PC-9 (cell line): ENCODE data around the gene ETNK2. TPM values are rescaled to one million over a fixed set of nuclear protein-coding genes. Genes with fewer than 3 reads are reported as not detected.

Source experiments
- Bru-seq: library from RNA; stranded (reverse); fragments of 400-500 nt; gene quantifications from one replicate; lab custom pipeline; 2021; lab: Mats Ljungman, UMichigan
- BruChase-seq, 2 experiments: library from RNA; stranded (reverse); fragments of 400-500 nt; gene quantifications; one replicate each; lab custom pipeline; 2021; lab: Mats Ljungman, UMichigan
- BruUV-seq: library from RNA; stranded (reverse); fragments of 400-500 nt; replicated peaks from 2 replicates; lab custom pipeline; 2021; lab: Mats Ljungman, UMichigan
- CTCF ChIA-PET: fragments of 300-600 bp; sonication (Branson Sonifier 250); formaldehyde crosslinking; loops from one replicate; lab custom pipeline; 2022; ENCODE audit warnings: antibody characterized with exemption; lab: Charles Lee
- POLR2A ChIA-PET: fragments of 300-600 bp; sonication (Branson Sonifier 250); formaldehyde crosslinking; loops from one replicate; lab custom pipeline; 2022; ENCODE audit warnings: antibody characterized with exemption; ENCODE audit not compliant: unreplicated experiment; lab: Charles Lee
- DNase-seq, 2 experiments: peaks; one replicate each; pipeline versions ENCODE4 v3.0.0 to v3.0.0-alpha.2; 2015 to 2022; ENCODE audit warnings: mixed read lengths in 1 of 2
- H2AFZ ChIP-seq: fragments of 200-600 bp; sonication (generic); 2 replicates; pipeline ENCODE4 v1.8.1; 2017; ENCODE audit warnings: antibody characterized with exemption
- H3F3A ChIP-seq: fragments of 200-600 bp; sonication (generic); 2 replicates; pipeline ENCODE4 v1.8.1; 2017; ENCODE audit warnings: antibody characterized with exemption, mild to moderate bottlenecking, low read depth; ENCODE audit not compliant: insufficient read depth
- H3K27ac ChIP-seq: fragments of 200-600 bp; sonication (generic); 2 replicates; pipeline ENCODE4 v1.6.1; 2016; ENCODE audit warnings: mixed run types
- H3K27me3 ChIP-seq: fragments of 200-600 bp; sonication (generic); 2 replicates; pipeline ENCODE4 v1.6.1; 2016; ENCODE audit warnings: low read depth, mixed run types; ENCODE audit not compliant: insufficient read depth
- H3K36me3 ChIP-seq: fragments of 200-600 bp; sonication (generic); 2 replicates; pipeline ENCODE4 v1.6.1; 2016; ENCODE audit warnings: low read depth, mixed run types
- H3K4me1 ChIP-seq: fragments of 200-600 bp; sonication (generic); replicated peaks from 2 replicates; pipeline ENCODE4 v1.6.1; 2016; ENCODE audit warnings: mixed run types; ENCODE audit not compliant: insufficient read depth
- H3K4me2 ChIP-seq: fragments of 200-600 bp; sonication (generic); 2 replicates; pipeline ENCODE4 v1.6.1; 2017; ENCODE audit warnings: mixed run types
- H3K4me3 ChIP-seq: fragments of 200-600 bp; sonication (generic); 2 replicates; pipeline ENCODE4 v1.6.1; 2016; ENCODE audit warnings: mixed run types
- H3K79me2 ChIP-seq: fragments of 200-600 bp; sonication (generic); 2 replicates; pipeline ENCODE4 v1.6.1; 2017; ENCODE audit warnings: low read depth, mixed run types
- H3K9me2 ChIP-seq: fragments of 200-600 bp; sonication (generic); 2 replicates; pipeline ENCODE4 v1.8.1; 2017; ENCODE audit warnings: mild to moderate bottlenecking; ENCODE audit not compliant: insufficient read depth
- H3K9me3 ChIP-seq: fragments of 200-600 bp; sonication (generic); 2 replicates; pipeline ENCODE4 v1.8.1; 2016; ENCODE audit warnings: low read depth; ENCODE audit not compliant: insufficient read depth
- H4K20me1 ChIP-seq: fragments of 200-600 bp; sonication (generic); 2 replicates; pipeline ENCODE4 v1.8.1; 2017; ENCODE audit not compliant: insufficient read depth
- EZH2 ChIP-seq: fragments of 200-600 bp; sonication (generic); IDR thresholded peaks from 2 replicates; pipeline ENCODE4 v1.8.0; 2017; ENCODE audit warnings: antibody characterized with exemption, low read depth
- intact Hi-C: fragments of 100-400 bp; cut with micrococcal nuclease; formaldehyde crosslinking; loops from one replicate; pipeline ENCODE4 v1.10.0; 2022; ENCODE audit not compliant: unreplicated experiment
- long read RNA-seq: library from polyadenylated mRNA; stranded (forward); transcript quantifications from one replicate; pipeline ENCODE4 v2.0.0, GENCODE V29; 2022
- total RNA-seq: library from RNA; stranded (reverse); gene quantifications from 2 replicates; pipeline ENCODE4 v1.2.3, GENCODE V29; 2021
- TF ChIP-seq, protein P1 (sequence below): fragments of 200-600 bp; sonication (generic); conservative IDR thresholded peaks from 2 replicates; pipeline ENCODE4 v1.6.1; 2017; ENCODE audit warnings: mixed run types, antibody characterized with exemption, mild to moderate bottlenecking, moderate library complexity

The ETNK2 gene, protein sequence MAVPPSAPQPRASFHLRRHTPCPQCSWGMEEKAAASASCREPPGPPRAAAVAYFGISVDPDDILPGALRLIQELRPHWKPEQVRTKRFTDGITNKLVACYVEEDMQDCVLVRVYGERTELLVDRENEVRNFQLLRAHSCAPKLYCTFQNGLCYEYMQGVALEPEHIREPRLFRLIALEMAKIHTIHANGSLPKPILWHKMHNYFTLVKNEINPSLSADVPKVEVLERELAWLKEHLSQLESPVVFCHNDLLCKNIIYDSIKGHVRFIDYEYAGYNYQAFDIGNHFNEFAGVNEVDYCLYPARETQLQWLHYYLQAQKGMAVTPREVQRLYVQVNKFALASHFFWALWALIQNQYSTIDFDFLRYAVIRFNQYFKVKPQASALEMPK
- total RNA-seq (16.3 and 18.3 TPM in 2 replicates), Bru-seq, nascent RNA (percentile 45 among the genes with signal in this experiment), BruChase-seq, experiment 1, labeled RNA remaining after a 2-hour chase (percentile 44 among the genes with signal in this experiment), BruChase-seq, experiment 2, labeled RNA remaining after a 6-hour chase (percentile 59 among the genes with signal in this experiment)
- long read RNA-seq, transcript ETNK2-203 (8 exons, 2,434 nt) = major isoform, 22 of 25 reads
- long read RNA-seq, partial matches to known transcripts = 0 of 25 reads
- long read RNA-seq, other reads (novel, unspliced or antisense) = 3 of 25 reads

GRCh38 chr1:204151552-204152309 is at the start of gene ETNK2:
Gene ETNK2 (minus strand): TSS chr1:204152044. CDS start chr1:204151852, 192 bp downstream.
- intact Hi-C loops = no loop called here
- no peak for TF ChIP-seq EZH2
- TF ChIP-seq, protein P1, sequence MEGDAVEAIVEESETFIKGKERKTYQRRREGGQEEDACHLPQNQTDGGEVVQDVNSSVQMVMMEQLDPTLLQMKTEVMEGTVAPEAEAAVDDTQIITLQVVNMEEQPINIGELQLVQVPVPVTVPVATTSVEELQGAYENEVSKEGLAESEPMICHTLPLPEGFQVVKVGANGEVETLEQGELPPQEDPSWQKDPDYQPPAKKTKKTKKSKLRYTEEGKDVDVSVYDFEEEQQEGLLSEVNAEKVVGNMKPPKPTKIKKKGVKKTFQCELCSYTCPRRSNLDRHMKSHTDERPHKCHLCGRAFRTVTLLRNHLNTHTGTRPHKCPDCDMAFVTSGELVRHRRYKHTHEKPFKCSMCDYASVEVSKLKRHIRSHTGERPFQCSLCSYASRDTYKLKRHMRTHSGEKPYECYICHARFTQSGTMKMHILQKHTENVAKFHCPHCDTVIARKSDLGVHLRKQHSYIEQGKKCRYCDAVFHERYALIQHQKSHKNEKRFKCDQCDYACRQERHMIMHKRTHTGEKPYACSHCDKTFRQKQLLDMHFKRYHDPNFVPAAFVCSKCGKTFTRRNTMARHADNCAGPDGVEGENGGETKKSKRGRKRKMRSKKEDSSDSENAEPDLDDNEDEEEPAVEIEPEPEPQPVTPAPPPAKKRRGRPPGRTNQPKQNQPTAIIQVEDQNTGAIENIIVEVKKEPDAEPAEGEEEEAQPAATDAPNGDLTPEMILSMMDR = no peak
- DNase-seq = peak in 1 of 2 experiments; percentile 77
- CTCF ChIA-PET = interaction anchor here (0.5 to 1.0 kb wide), 5 partner anchors 11 to 306 kb away, joined by 3 to 5 read pairs (median 3); no protein-coding TSS in a partner anchor
- Histone ChIP-seq H3K4me3 (peak within 1 kb of the TSS; percentile 83), H3K9me3 (no peaks in the 10 kb centered on the region), H4K20me1 (no peaks in the 10 kb centered on the region), H3K4me1 (peaks cover 11% of the 10 kb centered on the region), H2AFZ (peak within 1 kb of the TSS; percentile 94), H3K79me2 (no peaks in the 10 kb centered on the region), H3K36me3 (no peaks in the 10 kb centered on the region), H3K27ac (no peak within 1 kb of the TSS), H3F3A (peaks cover 10% of the 10 kb centered on the region; the same call in 1 of the 2 replicates), H3K4me2 (peak within 1 kb of the TSS; percentile 99), H3K27me3 (no peaks in the 10 kb centered on the region), H3K9me2 (no peaks in the 10 kb centered on the region)
- POLR2A ChIA-PET = interaction anchor here (0.6 to 0.7 kb wide), 2 partner anchors 13 to 20 kb away, joined by 3 read pairs; no protein-coding TSS in a partner anchor
- no TSS peak for BruUV-seq

DNA sequence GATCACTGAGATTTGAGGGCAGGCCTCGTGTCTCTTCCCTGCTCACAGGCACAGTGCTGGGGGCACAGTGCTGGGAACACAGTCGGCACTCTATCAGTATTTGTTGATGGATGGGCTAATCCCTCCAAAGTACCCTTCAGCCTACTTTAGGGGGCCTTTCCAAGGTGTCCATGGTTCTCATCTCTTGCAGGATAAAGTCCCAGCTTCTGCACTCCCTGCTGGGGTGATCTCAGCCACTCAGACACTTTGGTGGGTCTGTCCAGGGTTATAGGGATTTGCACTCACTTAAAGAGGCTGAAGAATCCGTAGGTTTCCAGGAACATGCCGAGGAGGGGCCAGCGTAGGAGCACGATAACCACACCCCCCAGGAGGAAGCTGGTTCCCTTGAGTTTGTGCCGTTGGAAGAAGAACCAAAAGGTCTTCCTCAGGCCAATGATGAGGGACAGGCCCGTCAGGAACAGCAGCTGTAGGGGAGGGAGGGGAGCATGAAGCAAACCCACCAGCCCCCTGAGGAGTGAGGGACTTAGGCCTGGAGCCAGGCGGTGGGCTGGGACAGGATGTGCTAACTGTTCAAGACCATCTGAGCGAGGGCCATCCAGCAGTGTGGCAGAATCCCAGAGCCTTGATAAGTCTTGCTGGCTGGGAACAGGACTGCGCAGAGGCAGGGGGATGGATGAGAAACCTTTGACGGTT is 49.6 kb upstream of the ETNK2 start:
- Histone ChIP-seq H3K27me3 (no peaks in the 10 kb centered on the region), H3K4me1 (peaks cover 38% of the 10 kb centered on the region), H3K27ac (no peak overlapping the region), H3K4me2 (no peak overlapping the region), H3K9me2 (no peaks in the 10 kb centered on the region), H2AFZ (no peak overlapping the region), H4K20me1 (no peaks in the 10 kb centered on the region), H3K4me3 (no peak overlapping the region), H3K36me3 (no peaks in the 10 kb centered on the region), H3K79me2 (peaks cover 8% of the 10 kb centered on the region; the same call in 1 of the 2 replicates), H3F3A (peaks cover 23% of the 10 kb centered on the region), H3K9me3 (no peaks in the 10 kb centered on the region)
- no peak for TF ChIP-seq EZH2
- DNase-seq = no peak
- ChIA-PET POLR2A (no interaction called here), CTCF (interaction anchor here (0.6 kb wide), 1 partner anchor 197 kb away, joined by 3 read pairs; no protein-coding TSS in a partner anchor)
- intact Hi-C loops = no loop called here
- no TSS peak for BruUV-seq

DNA sequence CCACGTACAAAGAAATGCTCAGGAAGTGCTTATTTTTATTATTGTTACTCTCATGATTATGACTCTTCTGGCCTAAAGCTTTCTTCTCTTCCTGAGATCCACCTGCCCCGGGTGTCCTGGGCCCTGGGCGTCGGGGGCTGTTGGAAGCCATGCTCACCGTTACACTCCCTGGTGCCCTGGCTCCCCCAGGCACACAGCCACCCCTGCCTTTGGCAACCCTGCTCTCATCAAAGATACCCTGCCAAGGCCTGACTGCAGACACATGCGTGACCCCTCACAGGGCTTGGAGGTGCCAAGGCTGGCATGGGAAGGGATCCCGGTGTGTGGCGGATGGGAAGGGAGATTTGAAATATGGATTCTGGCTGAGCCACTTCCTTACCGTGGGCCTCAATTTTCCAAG is 47.7 kb upstream of the ETNK2 start:
- H3K36me3 ChIP-seq = no peaks in the 10 kb centered on the region
- no peaks in the 10 kb centered on the region for H3K9me3 ChIP-seq
- no peaks in the 10 kb centered on the region for H3K9me2 ChIP-seq
- ChIA-PET POLR2A (interaction anchor here (0.7 kb wide), 1 partner anchor 86 kb away, joined by 6 read pairs; no protein-coding TSS in a partner anchor), CTCF (interaction anchor here (1.0 to 3.0 kb wide), 2 partner anchors 37 to 69 kb away, joined by 3 to 64 read pairs; no protein-coding TSS in a partner anchor)
- no peak overlapping the region for H2AFZ ChIP-seq
- H3K27me3 ChIP-seq = no peaks in the 10 kb centered on the region
- DNase-seq = no peak
- no peaks in the 10 kb centered on the region for H4K20me1 ChIP-seq
- H3K27ac ChIP-seq = peak overlapping the region; percentile 82
- 0 out of 2 replicates have a peak, but pooled peaks cover under 1% of the 10 kb centered on the region for H3K79me2 ChIP-seq
- BruUV-seq = no TSS peak
- intact Hi-C loops = loop anchor here (2.0 kb wide), 1 partner anchor 339 kb away; the partner anchor contains the start of gene SNRPE
- peaks cover 50% of the 10 kb centered on the region for H3K4me1 ChIP-seq
- no peak overlapping the region for H3K4me3 ChIP-seq
- peak overlapping the region; percentile 77 for H3K4me2 ChIP-seq
- H3F3A ChIP-seq = peaks cover 28% of the 10 kb centered on the region
- TF ChIP-seq EZH2 = no peak
- TF ChIP-seq, protein P1 = no peak
